HEK293T (cell line): ENCODE measurements around the gene DDX28.

Source experiments
- ARNT ChIP-seq: fragments of 450-650 bp; IDR thresholded peaks from 2 replicates; pipeline ENCODE4 v1.6.1; 2017; ENCODE audit warnings: mild to moderate bottlenecking
- BHLHE40 ChIP-seq: fragments of 450-650 bp; IDR thresholded peaks from 2 replicates; pipeline ENCODE4 v1.6.1; 2016; ENCODE audit warnings: mild to moderate bottlenecking, moderate library complexity, borderline replicate concordance
- CTBP1 ChIP-seq: fragments of 450-650 bp; IDR thresholded peaks from 2 replicates; pipeline ENCODE4 v1.6.1; 2016; ENCODE audit warnings: borderline replicate concordance
- FOXK2 ChIP-seq: fragments of 450-650 bp; IDR thresholded peaks from 2 replicates; pipeline ENCODE4 v1.6.1; 2016; ENCODE audit warnings: mild to moderate bottlenecking
- FOXM1 ChIP-seq: fragments of 450-650 bp; IDR thresholded peaks from 2 replicates; pipeline ENCODE4 v1.6.1; 2017; ENCODE audit warnings: mild to moderate bottlenecking, borderline replicate concordance
- HDGF ChIP-seq: fragments of 450-650 bp; IDR thresholded peaks from 2 replicates; pipeline ENCODE4 v1.6.1; 2017; ENCODE audit warnings: antibody characterized with exemption, borderline replicate concordance
- LEF1 ChIP-seq: fragments of 450-650 bp; IDR thresholded peaks from 2 replicates; pipeline ENCODE4 v1.6.1; 2017; ENCODE audit warnings: mild to moderate bottlenecking, borderline replicate concordance
- NFRKB ChIP-seq: fragments of 450-650 bp; IDR thresholded peaks from 2 replicates; pipeline ENCODE4 v1.6.1; 2016; ENCODE audit warnings: mild to moderate bottlenecking, moderate library complexity
- SP1 ChIP-seq: fragments of 450-650 bp; IDR thresholded peaks from 2 replicates; pipeline ENCODE4 v1.6.1; 2017
- SUZ12 ChIP-seq: fragments of 450-650 bp; IDR thresholded peaks from 2 replicates; pipeline ENCODE4 v1.6.1; 2016; ENCODE audit warnings: mild to moderate bottlenecking
- TARDBP ChIP-seq: fragments of 450-650 bp; IDR thresholded peaks from 2 replicates; pipeline ENCODE4 v1.6.1; 2016

DNA sequence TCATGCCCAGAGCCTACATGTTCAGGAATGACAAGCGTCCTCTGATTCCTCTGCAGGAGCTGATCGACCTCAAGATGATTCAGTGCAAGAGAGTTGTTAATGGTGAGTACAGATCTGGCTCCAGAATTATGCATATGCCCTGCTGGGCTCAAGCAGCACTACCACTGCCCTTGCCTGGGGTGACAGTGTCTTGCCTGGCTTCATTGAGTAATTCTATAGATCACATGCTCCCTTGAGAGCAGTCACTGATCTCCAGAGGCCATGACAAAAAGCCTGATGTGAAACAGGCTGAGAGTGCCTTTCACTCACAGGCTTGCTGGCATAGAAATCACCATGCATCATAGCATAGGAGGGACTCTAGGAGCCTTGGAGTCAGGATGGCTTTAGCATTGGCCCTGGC lies 26.4 kb upstream of the DDX28 start:
- TF ChIP-seq SUZ12 (no peak), FOXK2 (no peak), FOXM1 (no peak), SP1 (no peak), HDGF (no peak), NFRKB (no peak), BHLHE40 (no peak), LEF1 (no peak), TARDBP (no peak), CTBP1 (no peak), ARNT (no peak)
